Measurements from ENCODE around the gene ZNF549.
"Not testable (repeated sequence)": the region's sequence is repeated elsewhere in the genome, so short reads cannot be mapped to it uniquely, and the experiment has no call there.

Gene ZNF549

GRCh38 chr19:57527136-57527881, at the start of gene ZNF549:
Gene ZNF549, plus strand, starts transcription at chr19:57527356. Its CDS starts 218 bp downstream, at chr19:57527574.
- DNase-seq (ENCODE audit: low read depth): peak; percentile 74

GRCh38 chr19:57487477-57488298, 39.5 kb upstream of the ZNF549 start, which contains the start of gene ZNF419:
Gene ZNF419, plus strand, starts transcription at chr19:57487750. Its CDS starts 201 bp downstream, at chr19:57487951.
- peak; percentile 93 for DNase-seq (ENCODE audit: low read depth)

GRCh38 chr19:57488299-57488644, 38.9 kb upstream of the ZNF549 start:
- not testable (repeated sequence) for DNase-seq (ENCODE audit: low read depth)

GRCh38 chr19:57499332-57499679, 27.9 kb upstream of the ZNF549 start:
- not testable (repeated sequence) for DNase-seq (ENCODE audit: low read depth)

- peak; percentile 92 for DNase-seq (ENCODE audit: low read depth)
These were observed 27.3 kb upstream of the ZNF549 start, which contains the start of gene ZNF773 for GRCh38 chr19:57499680-57500395. Gene ZNF773, plus strand, starts transcription at chr19:57499938. Its CDS starts 143 bp downstream, at chr19:57500081.

GRCh38 chr19:57500400-57500799, 26.8 kb upstream of the ZNF549 start:
- DNase-seq (ENCODE audit: low read depth): not testable (repeated sequence)

- no peak for DNase-seq (ENCODE audit: low read depth)
These were observed 21.0 kb upstream of the ZNF549 start for GRCh38 chr19:57506163-57506562.

GRCh38 chr19:57511484-57511883, 15.7 kb upstream of the ZNF549 start:
- DNase-seq (ENCODE audit: low read depth): no peak

- DNase-seq (ENCODE audit: low read depth): no peak
These were observed 14.3 kb upstream of the ZNF549 start for GRCh38 chr19:57512845-57513244.

- no peak for DNase-seq (ENCODE audit: low read depth)
These were observed 11.9 kb upstream of the ZNF549 start for GRCh38 chr19:57515255-57515654.

GRCh38 chr19:57518021-57518420, 9.1 kb upstream of the ZNF549 start:
- not testable (repeated sequence) for DNase-seq (ENCODE audit: low read depth)

- no peak for DNase-seq (ENCODE audit: low read depth)
These were observed 10.9 kb downstream of the ZNF549 start for GRCh38 chr19:57537953-57538547.

- DNase-seq (ENCODE audit: low read depth): no peak
These were observed 19.4 kb downstream of the ZNF549 start for GRCh38 chr19:57546513-57546912.

- DNase-seq (ENCODE audit: low read depth): no peak
These were observed 25.3 kb downstream of the ZNF549 start for GRCh38 chr19:57552432-57552831.

GRCh38 chr19:57557659-57558058, 30.5 kb downstream of the ZNF549 start:
- DNase-seq (ENCODE audit: low read depth): no peak

GRCh38 chr19:57558525-57558924, 31.4 kb downstream of the ZNF549 start:
- no peak for DNase-seq (ENCODE audit: low read depth)

GRCh38 chr19:57559008-57559403, 31.9 kb downstream of the ZNF549 start:
- DNase-seq (ENCODE audit: low read depth): no peak

- DNase-seq (ENCODE audit: low read depth): peak; percentile 77
These were observed 32.4 kb downstream of the ZNF549 start, which contains the start of gene ZNF550 for GRCh38 chr19:57559404-57560025. Gene ZNF550, minus strand, starts transcription at chr19:57559863. Its CDS starts 181 bp downstream, at chr19:57559682.

GRCh38 chr19:57560049-57560491, 32.9 kb downstream of the ZNF549 start:
- DNase-seq (ENCODE audit: low read depth): no peak

- DNase-seq (ENCODE audit: low read depth): no peak
These were observed 36.4 kb downstream of the ZNF549 start for GRCh38 chr19:57563547-57563946.
